Osteocyte (in vitro differentiated cells): ENCODE results near the gene CPA2. TPM values are rescaled to one million over a fixed set of nuclear protein-coding genes. Genes with fewer than 3 reads are reported as not detected.
A peak's percentile ranks its signal among the peaks of the same experiment; 100 is the strongest.

Source experiments
- DNase-seq: peaks from one replicate; pipeline ENCODE4 v3.0.0; 2021; ENCODE audit warnings: mixed read lengths; ENCODE audit not compliant: unreplicated experiment; ENCODE audit errors: extremely low spot score
- H3K27ac Mint-ChIP-seq: one replicate; pipeline ENCODE4 v1.8.0; 2021; ENCODE audit warnings: mild to moderate bottlenecking, mixed read lengths; ENCODE audit not compliant: unreplicated experiment
- H3K27me3 Mint-ChIP-seq: one replicate; pipeline ENCODE4 v1.8.0; 2021; ENCODE audit warnings: mixed read lengths; ENCODE audit not compliant: unreplicated experiment
- H3K36me3 Mint-ChIP-seq: one replicate; pipeline ENCODE4 v1.8.0; 2021; ENCODE audit warnings: mixed read lengths; ENCODE audit not compliant: unreplicated experiment
- H3K4me1 Mint-ChIP-seq: one replicate; pipeline ENCODE4 v1.8.0; 2021; ENCODE audit warnings: mixed read lengths; ENCODE audit not compliant: unreplicated experiment
- H3K4me3 Mint-ChIP-seq: one replicate; pipeline ENCODE4 v1.8.0; 2021; ENCODE audit warnings: mild to moderate bottlenecking, moderate library complexity, mixed read lengths; ENCODE audit not compliant: unreplicated experiment
- H3K9me3 Mint-ChIP-seq: one replicate; pipeline ENCODE4 v1.8.0; 2021; ENCODE audit warnings: mixed read lengths; ENCODE audit not compliant: unreplicated experiment
- total RNA-seq: library from RNA; stranded (reverse); gene quantifications from 2 replicates; pipeline ENCODE4 v1.2.1, GENCODE V29; 2021
- TF ChIP-seq, protein P1 (sequence below): fragments of 200-600 bp; sonication (generic); IDR thresholded peaks from 2 replicates; pipeline ENCODE4 v1.5.0; 2021; ENCODE audit warnings: antibody characterized with exemption, mild to moderate bottlenecking, moderate library complexity

CPA2 gene
- total RNA-seq, 1 donor from 2014 or later, result not detected

GRCh38 chr7:130324306-130324943 lies 57.8 kb downstream of the CPA2 start:
- DNase-seq, result no peak
- no peaks in the 10 kb centered on the region for H3K4me1 Mint-ChIP-seq
- H3K27ac Mint-ChIP-seq, result no peak overlapping the region
- no peaks in the 10 kb centered on the region for H3K27me3 Mint-ChIP-seq
- no peaks in the 10 kb centered on the region for H3K9me3 Mint-ChIP-seq
- H3K4me3 Mint-ChIP-seq, result no peak overlapping the region
- TF ChIP-seq, protein P1, sequence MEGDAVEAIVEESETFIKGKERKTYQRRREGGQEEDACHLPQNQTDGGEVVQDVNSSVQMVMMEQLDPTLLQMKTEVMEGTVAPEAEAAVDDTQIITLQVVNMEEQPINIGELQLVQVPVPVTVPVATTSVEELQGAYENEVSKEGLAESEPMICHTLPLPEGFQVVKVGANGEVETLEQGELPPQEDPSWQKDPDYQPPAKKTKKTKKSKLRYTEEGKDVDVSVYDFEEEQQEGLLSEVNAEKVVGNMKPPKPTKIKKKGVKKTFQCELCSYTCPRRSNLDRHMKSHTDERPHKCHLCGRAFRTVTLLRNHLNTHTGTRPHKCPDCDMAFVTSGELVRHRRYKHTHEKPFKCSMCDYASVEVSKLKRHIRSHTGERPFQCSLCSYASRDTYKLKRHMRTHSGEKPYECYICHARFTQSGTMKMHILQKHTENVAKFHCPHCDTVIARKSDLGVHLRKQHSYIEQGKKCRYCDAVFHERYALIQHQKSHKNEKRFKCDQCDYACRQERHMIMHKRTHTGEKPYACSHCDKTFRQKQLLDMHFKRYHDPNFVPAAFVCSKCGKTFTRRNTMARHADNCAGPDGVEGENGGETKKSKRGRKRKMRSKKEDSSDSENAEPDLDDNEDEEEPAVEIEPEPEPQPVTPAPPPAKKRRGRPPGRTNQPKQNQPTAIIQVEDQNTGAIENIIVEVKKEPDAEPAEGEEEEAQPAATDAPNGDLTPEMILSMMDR, result no peak
- peaks cover 9% of the 10 kb centered on the region for H3K36me3 Mint-ChIP-seq

DNA sequence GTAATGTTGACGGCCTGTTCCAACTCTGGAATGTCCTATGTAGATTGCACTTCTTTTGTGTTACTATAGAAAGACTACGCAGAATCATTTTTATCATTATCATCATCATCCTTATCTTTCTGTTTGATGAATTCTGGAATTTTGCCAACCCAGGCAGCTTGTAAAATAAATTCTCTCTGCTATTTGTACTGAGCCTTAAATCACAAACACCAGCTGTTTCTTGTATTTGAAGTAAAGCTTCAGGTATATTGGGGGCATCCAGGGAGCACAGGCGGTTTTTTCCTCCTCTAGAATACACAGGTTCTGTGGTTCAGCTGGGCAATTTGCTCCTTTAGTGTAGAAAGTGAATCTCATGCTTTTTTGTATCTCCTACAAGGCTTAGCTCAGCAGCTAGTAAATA lies 63.0 kb downstream of the CPA2 start:
- Mint-ChIP-seq H3K27me3 (no peaks in the 10 kb centered on the region), H3K27ac (no peak overlapping the region), H3K9me3 (peaks cover under 1% of the 10 kb centered on the region), H3K36me3 (peaks cover 2% of the 10 kb centered on the region), H3K4me1 (peaks cover 10% of the 10 kb centered on the region), H3K4me3 (no peak overlapping the region)
- DNase-seq, result no peak
- TF ChIP-seq, protein P1, result no peak

GRCh38 chr7:130332259-130333053 lies 65.8 kb downstream of the CPA2 start:
- H3K36me3 Mint-ChIP-seq, result peaks cover 2% of the 10 kb centered on the region
- H3K4me3 Mint-ChIP-seq, result no peak overlapping the region
- H3K9me3 Mint-ChIP-seq, result peaks cover 3% of the 10 kb centered on the region
- peaks cover 17% of the 10 kb centered on the region for H3K4me1 Mint-ChIP-seq
- H3K27me3 Mint-ChIP-seq, result no peaks in the 10 kb centered on the region
- no peak overlapping the region for H3K27ac Mint-ChIP-seq
- no peak for DNase-seq
- TF ChIP-seq, protein P1, result no peak

- TF ChIP-seq, protein P1, result no peak
- no peaks in the 10 kb centered on the region for H3K27me3 Mint-ChIP-seq
- H3K4me1 Mint-ChIP-seq, result peaks cover 17% of the 10 kb centered on the region
- H3K36me3 Mint-ChIP-seq, result peaks cover 2% of the 10 kb centered on the region
- H3K4me3 Mint-ChIP-seq, result no peak overlapping the region
- no peak for DNase-seq
- H3K27ac Mint-ChIP-seq, result peak overlapping the region; percentile 71
- H3K9me3 Mint-ChIP-seq, result peaks cover 3% of the 10 kb centered on the region
Observed at GRCh38 chr7:130333832-130334231, 67.2 kb downstream of the CPA2 start.

- Mint-ChIP-seq H3K4me1 (peaks cover 17% of the 10 kb centered on the region), H3K27ac (peak overlapping the region; percentile 71), H3K9me3 (peaks cover 3% of the 10 kb centered on the region), H3K4me3 (no peak overlapping the region), H3K36me3 (peaks cover 2% of the 10 kb centered on the region), H3K27me3 (no peaks in the 10 kb centered on the region)
- TF ChIP-seq, protein P1, result no peak
- DNase-seq, result no peak
Observed at GRCh38 chr7:130334274-130334673, 67.6 kb downstream of the CPA2 start.
